Naive thymus-derived CD8-positive, alpha-beta T cell (primary cell): ENCODE data around the gene IST1. TPM values are rescaled to one million over a fixed set of nuclear protein-coding genes. Genes with fewer than 3 reads are reported as not detected.
A peak's percentile ranks its signal among the peaks of the same experiment; 100 is the strongest.
"Not testable (repeated sequence)": the region's sequence is repeated elsewhere in the genome, so short reads cannot be mapped to it uniquely, and the experiment has no call there.

Source experiments
- ATAC-seq, 2 donors: fragments of 150-1000 bp; cut with Tn5 transposase in 1 of 2; sonication (Bioruptor Pico), chemical (Tn5 transposase) in 1 of 2; 1 replicate in 1 of 2; 2 replicates in 1 of 2; pipeline ENCODE4 v1.10.0; 2021; ENCODE audit warnings: mild to moderate bottlenecking in 2 of 2, moderate library complexity in 2 of 2
- POLR2A ChIA-PET: fragments of 350-600 bp; sonication (Branson Sonifier 250); formaldehyde crosslinking; loops from one replicate; lab custom pipeline; 2021; ENCODE audit warnings: antibody characterized with exemption; lab: Charles Lee
- DNase-seq, 10 donors: peaks; one replicate each; pipeline versions ENCODE4 v3.0.0 to v3.0.0-alpha.2; 2020 to 2022
- H3K27ac Mint-ChIP-seq, 10 donors: one replicate each; pipeline ENCODE4 v1.8.0; 2020 to 2022; ENCODE audit warnings: mild to moderate bottlenecking in 10 of 10, mixed read lengths in 10 of 10, moderate library complexity in 4 of 10, inconsistent platforms in 1 of 10
- H3K27me3 Mint-ChIP-seq, 5 donors: one replicate each; pipeline ENCODE4 v1.8.0; 2021 to 2022; ENCODE audit warnings: mixed read lengths in 5 of 5
- H3K36me3 Mint-ChIP-seq, 3 donors: one replicate each; pipeline ENCODE4 v1.8.0; 2020 to 2022; ENCODE audit warnings: mixed read lengths in 3 of 3, mild to moderate bottlenecking in 2 of 3, inconsistent platforms in 1 of 3
- H3K4me1 Mint-ChIP-seq, 4 donors: one replicate each; pipeline ENCODE4 v1.8.0; 2021 to 2022; ENCODE audit warnings: mixed read lengths in 4 of 4
- H3K4me3 Mint-ChIP-seq, 10 donors: one replicate each; pipeline ENCODE4 v1.8.0; 2020 to 2022; ENCODE audit warnings: mild to moderate bottlenecking in 10 of 10, mixed read lengths in 10 of 10, moderate library complexity in 6 of 10, inconsistent platforms in 1 of 10
- H3K9me3 Mint-ChIP-seq, 9 donors: one replicate each; pipeline ENCODE4 v1.8.0; 2020 to 2022; ENCODE audit warnings: mixed read lengths in 9 of 9, mild to moderate bottlenecking in 3 of 9, inconsistent platforms in 1 of 9, moderate library complexity in 1 of 9
- polyA plus RNA-seq, 3 donors: library from polyadenylated mRNA; unstranded; fragments of 300-500 nt; fragmentation: Illumina TruSeq; gene quantifications; one replicate each; pipeline ENCODE4 v1.2.3, GENCODE V29; 2021
- total RNA-seq, 8 experiments: library from RNA in 2 of 8; stranded (reverse) in 2 of 8; gene quantifications; one replicate each; pipeline ENCODE4 v1.2.3 and lab custom pipeline; 2021 to 2026

Gene IST1
- total and polyA plus RNA-seq, 5 experiments from 2014 or later, result 115 to 298 (median 161) TPM

GRCh38 chr16:71902656-71903365 is 7.5 kb downstream of the IST1 start:
- peak overlapping the region in 9 of 10 donors; percentile 34 to 88 (median 53) for H3K27ac Mint-ChIP-seq

GRCh38 chr16:71903608-71904007 is 8.3 kb downstream of the IST1 start:
- Mint-ChIP-seq H3K4me1 (peaks cover 23 to 94% (median 76%) of the 10 kb centered on the region in 4 donors), H3K36me3 (peaks cover 0 to 26% (median 2%) of the 10 kb centered on the region in 3 donors), H3K27me3 (no peaks in the 10 kb centered on the region), H3K4me3 (peak overlapping the region in 7 of 10 donors; percentile 8 to 66 (median 29)), H3K9me3 (no peaks in the 10 kb centered on the region), H3K27ac (peak overlapping the region; percentile 16 to 77 (median 62))
- POLR2A ChIA-PET, result interaction anchor here (1.0 kb wide), 1 partner anchor 8 kb away, joined by 4 read pairs; the partner anchor contains the start of gene IST1
- no peak for DNase-seq
- ATAC-seq, result no peak

More at GRCh38 chr16:71902656-71903365, 7.5 kb downstream of the IST1 start:
- DNase-seq (no peak), ATAC-seq (no peak)
- POLR2A ChIA-PET, result interaction anchor here (1.0 to 1.3 kb wide), 2 partner anchors 7 to 10 kb away, joined by 3 to 4 read pairs; partner anchors contain the start of gene IST1
- H3K36me3 Mint-ChIP-seq, result peaks cover 0 to 21% (median 2%) of the 10 kb centered on the region in 3 donors
- H3K4me3 Mint-ChIP-seq, result peak overlapping the region in 9 of 10 donors; percentile 27 to 76 (median 48)
- H3K4me1 Mint-ChIP-seq, result peaks cover 23 to 93% (median 76%) of the 10 kb centered on the region in 4 donors
- H3K27me3 Mint-ChIP-seq, result no peaks in the 10 kb centered on the region
- H3K9me3 Mint-ChIP-seq, result no peaks in the 10 kb centered on the region

- POLR2A ChIA-PET, result interaction anchor here (1.0 to 1.8 kb wide), 2 partner anchors 9 kb away, joined by 4 to 7 read pairs; partner anchors contain the start of gene IST1
- Mint-ChIP-seq H3K36me3 (peaks cover 0 to 32% (median 2%) of the 10 kb centered on the region in 3 donors), H3K27ac (peak overlapping the region in 9 of 10 donors; percentile 3 to 85 (median 66)), H3K4me1 (peaks cover 25 to 95% (median 79%) of the 10 kb centered on the region in 4 donors), H3K27me3 (no peaks in the 10 kb centered on the region), H3K4me3 (peak overlapping the region in 7 of 10 donors; percentile 23 to 76 (median 59)), H3K9me3 (no peaks in the 10 kb centered on the region)
- no peak for DNase-seq
- ATAC-seq, result no peak
Observed at GRCh38 chr16:71904239-71904638, 8.9 kb downstream of the IST1 start.

GRCh38 chr16:71905765-71906164 is 10.4 kb downstream of the IST1 start:
- DNase-seq (peak in 2 of 10 donors; percentile 16 to 29), ATAC-seq (peak; percentile 43 to 70)
- peaks cover 27 to 94% (median 81%) of the 10 kb centered on the region in 4 donors for H3K4me1 Mint-ChIP-seq
- not testable (repeated sequence) for H3K27me3 Mint-ChIP-seq, H3K9me3 Mint-ChIP-seq
- POLR2A ChIA-PET, result interaction anchor here (0.7 to 1.8 kb wide), 3 partner anchors 10 to 296 kb away, joined by 3 to 7 read pairs (median 6); partner anchors contain the start of gene IST1
- H3K4me3 Mint-ChIP-seq, result peak overlapping the region; percentile 64 to 84 (median 74)
- H3K36me3 Mint-ChIP-seq, result peaks cover 0 to 36% (median 2%) of the 10 kb centered on the region in 3 donors
- peak overlapping the region; percentile 5 to 88 (median 82) for H3K27ac Mint-ChIP-seq

GRCh38 chr16:71911121-71911520 is 15.8 kb downstream of the IST1 start:
- POLR2A ChIA-PET, result no interaction called here
- H3K4me1 Mint-ChIP-seq, result peaks cover 34 to 92% (median 78%) of the 10 kb centered on the region in 4 donors

GRCh38 chr16:71912534-71913275 is 17.4 kb downstream of the IST1 start:
- Mint-ChIP-seq H3K27ac (peak overlapping the region in 2 of 10 donors; percentile 49 to 58), H3K4me1 (peaks cover 36 to 89% (median 76%) of the 10 kb centered on the region in 4 donors)

More at GRCh38 chr16:71911121-71911520, 15.8 kb downstream of the IST1 start:
- ATAC-seq, result no peak
- no peak for DNase-seq
- Mint-ChIP-seq H3K27ac (peak overlapping the region in 2 of 10 donors; percentile 19 to 25), H3K36me3 (peaks cover 2 to 73% (median 5%) of the 10 kb centered on the region in 3 donors), H3K4me3 (peak overlapping the region in 3 of 10 donors; percentile 13 to 26 (median 18)), H3K9me3 (no peaks in the 10 kb centered on the region), H3K27me3 (no peaks in the 10 kb centered on the region)

GRCh38 chr16:71914802-71915201 is 19.5 kb downstream of the IST1 start:
- peaks cover 32 to 77% (median 65%) of the 10 kb centered on the region in 4 donors for H3K4me1 Mint-ChIP-seq
- H3K27ac Mint-ChIP-seq, result peak overlapping the region in 4 of 10 donors; percentile 37 to 77 (median 53)
- H3K9me3 Mint-ChIP-seq, result peaks cover 0 to 3% (median 0%) of the 10 kb centered on the region in 9 donors

More at GRCh38 chr16:71912534-71913275, 17.4 kb downstream of the IST1 start:
- no peak for DNase-seq
- no peaks in the 10 kb centered on the region for H3K27me3 Mint-ChIP-seq
- peak overlapping the region in 2 of 10 donors; percentile 2 to 4 for H3K4me3 Mint-ChIP-seq
- H3K36me3 Mint-ChIP-seq, result peaks cover 6 to 82% (median 9%) of the 10 kb centered on the region in 3 donors
- POLR2A ChIA-PET, result no interaction called here
- ATAC-seq, result no peak
- H3K9me3 Mint-ChIP-seq, result no peaks in the 10 kb centered on the region

GRCh38 chr16:71915350-71915749 is 20.0 kb downstream of the IST1 start:
- Mint-ChIP-seq H3K9me3 (peaks cover 0 to 3% (median 0%) of the 10 kb centered on the region in 9 donors), H3K4me3 (peak overlapping the region in 2 of 10 donors; percentile 18 to 22), H3K36me3 (peaks cover 12 to 87% (median 32%) of the 10 kb centered on the region in 3 donors), H3K4me1 (peaks cover 30 to 76% (median 61%) of the 10 kb centered on the region in 4 donors), H3K27ac (peak overlapping the region in 6 of 10 donors; percentile 29 to 85 (median 55)), H3K27me3 (no peaks in the 10 kb centered on the region)
- ATAC-seq, result no peak
- DNase-seq, result no peak
- POLR2A ChIA-PET, result no interaction called here

More at GRCh38 chr16:71914802-71915201, 19.5 kb downstream of the IST1 start:
- Mint-ChIP-seq H3K4me3 (peak overlapping the region in 6 of 10 donors; percentile 1 to 69 (median 36)), H3K27me3 (no peaks in the 10 kb centered on the region), H3K36me3 (peaks cover 12 to 84% (median 27%) of the 10 kb centered on the region in 3 donors)
- POLR2A ChIA-PET, result no interaction called here
- no peak for DNase-seq
- ATAC-seq, result no peak

- no peak overlapping the region for H3K4me3 Mint-ChIP-seq
- H3K9me3 Mint-ChIP-seq, result peaks cover 0 to 3% (median 0%) of the 10 kb centered on the region in 9 donors
- H3K4me1 Mint-ChIP-seq, result peaks cover 30 to 65% (median 57%) of the 10 kb centered on the region in 4 donors
- POLR2A ChIA-PET, result no interaction called here
- no peak for ATAC-seq
- peaks cover 12 to 91% (median 42%) of the 10 kb centered on the region in 3 donors for H3K36me3 Mint-ChIP-seq
- no peak for DNase-seq
- peak overlapping the region in 6 of 10 donors; percentile 7 to 67 (median 31) for H3K27ac Mint-ChIP-seq
- no peaks in the 10 kb centered on the region for H3K27me3 Mint-ChIP-seq
Observed at GRCh38 chr16:71916397-71916920, 21.1 kb downstream of the IST1 start.

- H3K4me1 Mint-ChIP-seq, result peaks cover 29 to 54% (median 49%) of the 10 kb centered on the region in 4 donors
- no peak overlapping the region for H3K4me3 Mint-ChIP-seq
- ATAC-seq (no peak), DNase-seq (no peak)
- peak overlapping the region in 4 of 10 donors; percentile 13 to 66 (median 19) for H3K27ac Mint-ChIP-seq
- peaks cover 0 to 3% (median 0%) of the 10 kb centered on the region in 9 donors for H3K9me3 Mint-ChIP-seq
- H3K36me3 Mint-ChIP-seq, result peaks cover 12 to 91% (median 51%) of the 10 kb centered on the region in 3 donors
- no peaks in the 10 kb centered on the region for H3K27me3 Mint-ChIP-seq
- POLR2A ChIA-PET, result no interaction called here
Observed at GRCh38 chr16:71917900-71918299, 22.6 kb downstream of the IST1 start.

- Mint-ChIP-seq H3K36me3 (peaks cover 16 to 95% (median 55%) of the 10 kb centered on the region in 3 donors), H3K27me3 (no peaks in the 10 kb centered on the region), H3K27ac (peak overlapping the region in 3 of 10 donors; percentile 35 to 44 (median 43)), H3K4me3 (peak overlapping the region in 2 of 10 donors; percentile 8 to 43), H3K9me3 (peaks cover 0 to 3% (median 0%) of the 10 kb centered on the region in 9 donors), H3K4me1 (peaks cover 24 to 45% (median 41%) of the 10 kb centered on the region in 4 donors)
- DNase-seq (no peak), ATAC-seq (no peak)
- POLR2A ChIA-PET, result interaction anchor here (1.4 kb wide), 1 partner anchor 36 kb away, joined by 3 read pairs; the partner anchor contains the start of gene ZNF821
Observed at GRCh38 chr16:71919035-71919434, 23.7 kb downstream of the IST1 start.
